Right atrium auricular region (tissue), 2 donors: ENCODE results near the gene MED15. TPM values are rescaled to one million over a fixed set of nuclear protein-coding genes. Genes with fewer than 3 reads are reported as not detected.

ENCODE experiments used
- DNase-seq: peaks from one replicate; pipeline ENCODE4 v3.0.0-alpha.2; 2019; ENCODE audit warnings: low spot score
- H3K27ac ChIP-seq, 2 donors: fragments of 200-600 bp; sonication (generic); 1 replicate in 1 of 2; 2 replicates in 1 of 2; pipeline ENCODE4 v1.5.1; 2016 to 2019
- H3K27me3 ChIP-seq, 2 donors: fragments of 200-600 bp; sonication (generic); one replicate each; pipeline versions ENCODE4 v1.5.1 to v1.6.0; 2017 to 2019
- H3K36me3 ChIP-seq: fragments of 200-600 bp; sonication (generic); one replicate; pipeline ENCODE4 v1.5.1; 2016
- H3K4me1 ChIP-seq, 2 donors: fragments of 200-600 bp; sonication (generic); one replicate each; pipeline versions ENCODE4 v1.5.1 to v1.6.0; 2017 to 2019
- H3K4me3 ChIP-seq, 2 donors: fragments of 200-600 bp; sonication (generic); 1 replicate in 1 of 2; 2 replicates in 1 of 2; pipeline ENCODE4 v1.5.1; 2017 to 2019; ENCODE audit warnings: mild to moderate bottlenecking in 1 of 2, moderate library complexity in 1 of 2
- H3K9me3 ChIP-seq, 2 donors: fragments of 200-600 bp; sonication (generic); one replicate each; pipeline ENCODE4 v1.5.1; 2019
- total RNA-seq, 2 donors: library from RNA; depleted of rRNA; stranded (reverse); fragments of >200 nt; gene quantifications; one replicate each; pipeline ENCODE4 v1.1.0, GENCODE V29; 2016
- TF ChIP-seq, protein P1 (sequence below), 2 donors: fragments of 200-600 bp; sonication (generic); IDR thresholded peaks; one replicate each; pipeline ENCODE4 v1.5.1; 2019; ENCODE audit warnings: antibody characterized with exemption in 2 of 2

MED15 gene
- total RNA-seq, 2 donors from 2014 or later: 18.8 to 40.6 TPM

- Histone ChIP-seq H3K27me3 (no peaks in the 10 kb centered on the region), H3K36me3 (no peaks in the 10 kb centered on the region), H3K4me3 (no peak overlapping the region), H3K27ac (no peak overlapping the region), H3K4me1 (no peaks in the 10 kb centered on the region), H3K9me3 (no peaks in the 10 kb centered on the region)
- no peak for DNase-seq
- TF ChIP-seq, protein P1, sequence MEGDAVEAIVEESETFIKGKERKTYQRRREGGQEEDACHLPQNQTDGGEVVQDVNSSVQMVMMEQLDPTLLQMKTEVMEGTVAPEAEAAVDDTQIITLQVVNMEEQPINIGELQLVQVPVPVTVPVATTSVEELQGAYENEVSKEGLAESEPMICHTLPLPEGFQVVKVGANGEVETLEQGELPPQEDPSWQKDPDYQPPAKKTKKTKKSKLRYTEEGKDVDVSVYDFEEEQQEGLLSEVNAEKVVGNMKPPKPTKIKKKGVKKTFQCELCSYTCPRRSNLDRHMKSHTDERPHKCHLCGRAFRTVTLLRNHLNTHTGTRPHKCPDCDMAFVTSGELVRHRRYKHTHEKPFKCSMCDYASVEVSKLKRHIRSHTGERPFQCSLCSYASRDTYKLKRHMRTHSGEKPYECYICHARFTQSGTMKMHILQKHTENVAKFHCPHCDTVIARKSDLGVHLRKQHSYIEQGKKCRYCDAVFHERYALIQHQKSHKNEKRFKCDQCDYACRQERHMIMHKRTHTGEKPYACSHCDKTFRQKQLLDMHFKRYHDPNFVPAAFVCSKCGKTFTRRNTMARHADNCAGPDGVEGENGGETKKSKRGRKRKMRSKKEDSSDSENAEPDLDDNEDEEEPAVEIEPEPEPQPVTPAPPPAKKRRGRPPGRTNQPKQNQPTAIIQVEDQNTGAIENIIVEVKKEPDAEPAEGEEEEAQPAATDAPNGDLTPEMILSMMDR (IDR thresholded peaks at IDR 0.05): no peak
Measured at GRCh38 chr22:20606784-20607128, 99.3 kb downstream of the MED15 start.

DNA sequence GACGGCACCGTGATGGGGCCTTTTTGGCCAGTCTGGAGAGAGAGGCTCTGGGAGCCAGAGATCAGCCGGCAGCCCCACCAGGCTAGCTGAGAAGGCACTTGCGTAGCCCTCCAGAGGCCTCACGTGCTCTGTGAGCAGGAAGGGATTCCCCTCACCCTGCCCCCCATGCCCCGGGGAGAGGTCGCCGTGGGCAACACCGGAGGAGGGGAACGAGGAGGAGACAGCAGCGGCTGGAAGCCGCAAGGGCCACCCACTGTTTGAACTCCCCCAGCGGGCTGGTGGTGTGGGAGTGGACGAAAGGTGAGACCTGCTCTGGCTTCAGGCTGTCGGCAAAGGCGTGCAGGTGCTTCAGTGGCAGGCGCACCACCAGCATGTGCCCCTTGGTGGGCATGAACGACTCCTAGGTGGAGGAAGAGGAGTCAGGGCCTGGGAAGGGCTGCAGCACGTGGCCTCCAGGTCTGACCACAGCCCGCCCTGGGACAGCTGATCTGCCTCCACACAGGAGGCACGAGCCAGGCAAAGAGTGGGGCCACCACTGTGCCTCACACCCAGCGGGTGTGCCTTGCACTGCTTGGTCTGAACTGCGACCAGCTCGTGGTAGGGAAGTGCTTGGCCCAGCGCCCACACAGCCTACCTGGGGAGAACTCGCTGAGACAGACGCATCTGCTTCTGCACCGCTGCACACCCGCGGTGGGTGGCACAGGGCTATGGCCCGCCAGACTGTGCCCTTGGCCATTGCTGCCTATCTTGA lies 99.9 kb downstream of the MED15 start:
- no peaks in the 10 kb centered on the region for H3K36me3 ChIP-seq
- no peak overlapping the region for H3K4me3 ChIP-seq
- H3K9me3 ChIP-seq: no peaks in the 10 kb centered on the region
- no peak for DNase-seq
- no peaks in the 10 kb centered on the region for H3K4me1 ChIP-seq
- no peak overlapping the region for H3K27ac ChIP-seq
- TF ChIP-seq, protein P1 (IDR thresholded peaks at IDR 0.05): no peak
- H3K27me3 ChIP-seq: no peaks in the 10 kb centered on the region

GRCh38 chr22:20610243-20610686 lies 102.9 kb downstream of the MED15 start:
- Histone ChIP-seq H3K4me3 (no peak overlapping the region), H3K9me3 (no peaks in the 10 kb centered on the region), H3K27ac (no peak overlapping the region), H3K4me1 (no peaks in the 10 kb centered on the region), H3K36me3 (no peaks in the 10 kb centered on the region), H3K27me3 (no peaks in the 10 kb centered on the region)
- TF ChIP-seq, protein P1 (IDR thresholded peaks at IDR 0.05): no peak
- DNase-seq: no peak

GRCh38 chr22:20610757-20611156 lies 103.3 kb downstream of the MED15 start:
- TF ChIP-seq, protein P1 (IDR thresholded peaks at IDR 0.05): no peak
- H3K27ac ChIP-seq: no peak overlapping the region
- no peak overlapping the region for H3K4me3 ChIP-seq
- no peaks in the 10 kb centered on the region for H3K27me3 ChIP-seq
- no peak for DNase-seq
- no peaks in the 10 kb centered on the region for H3K36me3 ChIP-seq
- no peaks in the 10 kb centered on the region for H3K9me3 ChIP-seq
- no peaks in the 10 kb centered on the region for H3K4me1 ChIP-seq

GRCh38 chr22:20611418-20611817 lies 104.0 kb downstream of the MED15 start:
- Histone ChIP-seq H3K36me3 (no peaks in the 10 kb centered on the region), H3K27ac (no peak overlapping the region), H3K4me3 (no peak overlapping the region), H3K4me1 (no peaks in the 10 kb centered on the region), H3K9me3 (no peaks in the 10 kb centered on the region), H3K27me3 (no peaks in the 10 kb centered on the region)
- DNase-seq: no peak
- TF ChIP-seq, protein P1 (IDR thresholded peaks at IDR 0.05): no peak

DNA sequence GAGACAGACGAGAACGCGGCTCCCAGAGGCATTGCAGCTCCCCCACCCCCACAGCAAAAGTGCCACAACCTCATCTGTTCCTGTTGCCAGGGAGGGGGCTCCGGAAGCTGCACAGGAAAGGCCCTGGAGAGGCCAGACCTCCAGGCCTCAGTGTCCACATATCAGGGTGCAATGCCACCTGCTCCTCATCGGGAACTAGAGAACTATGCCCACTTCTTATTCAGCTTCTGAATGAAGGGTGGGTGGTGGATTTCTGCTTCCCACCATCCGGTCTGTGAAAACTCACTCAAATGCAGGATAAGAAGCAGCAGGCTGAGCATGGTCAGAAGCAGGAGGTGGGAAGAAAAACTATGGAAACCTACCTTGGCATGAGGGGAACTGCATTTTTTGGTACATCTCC lies 105.9 kb downstream of the MED15 start:
- TF ChIP-seq, protein P1 (IDR thresholded peaks at IDR 0.05): no peak
- Histone ChIP-seq H3K36me3 (no peaks in the 10 kb centered on the region), H3K27ac (no peak overlapping the region), H3K27me3 (no peaks in the 10 kb centered on the region), H3K4me1 (no peaks in the 10 kb centered on the region), H3K4me3 (no peak overlapping the region), H3K9me3 (no peaks in the 10 kb centered on the region)
- no peak for DNase-seq
